Prostate gland (tissue), 2 donors: ENCODE results near the gene EFS.

ENCODE experiments used
- CTCF ChIP-seq, 4 experiments: fragments of 200-600 bp in 2 of 4; fragments of 450-650 bp in 2 of 4; sonication (generic) in 2 of 4; IDR thresholded peaks; 1 replicate in 3 of 4; 2 replicates in 1 of 4; pipeline ENCODE4 v1.5.1; 2016 to 2019; ENCODE audit warnings: antibody characterized with exemption in 4 of 4, mild to moderate bottlenecking in 2 of 4, moderate library complexity in 2 of 4
- POLR2A ChIP-seq: fragments of 450-650 bp; IDR thresholded peaks from one replicate; pipeline ENCODE4 v1.6.1; 2016; ENCODE audit warnings: antibody characterized with exemption, mild to moderate bottlenecking
- POLR2AphosphoS5 ChIP-seq: sonication (generic); formaldehyde crosslinking; IDR thresholded peaks from one replicate; pipeline ENCODE4 v1.6.1; 2017; ENCODE audit warnings: antibody characterized with exemption

GRCh38 chr14:23387916-23388882 is 23.2 kb upstream of the EFS start:
- TF ChIP-seq CTCF (IDR thresholded peaks at IDR 0.05) (no peak), POLR2A (no peak), POLR2AphosphoS5 (no peak)
